PFSK-1 (cell line): ENCODE results near the gene AP1G2.

Experiments used
- FOXP2 ChIP-seq: optimal IDR thresholded peaks from 2 replicates; pipeline ENCODE3; 2011; ENCODE audit warnings: borderline replicate concordance, control low read depth, inconsistent platforms; ENCODE audit not compliant: insufficient read depth; ENCODE audit errors: extremely low read length, extremely low read depth
- POLR2AphosphoS5 ChIP-seq: IDR thresholded peaks from 2 replicates; pipeline ENCODE4 v1.6.1; 2012; ENCODE audit warnings: low read depth, mild to moderate bottlenecking, control low read depth, low read length, moderate library complexity
- TAF1 ChIP-seq: IDR thresholded peaks from 2 replicates; pipeline ENCODE4 v1.6.1; 2012; ENCODE audit warnings: low read length, control low read depth, borderline replicate concordance; ENCODE audit not compliant: insufficient read depth
- TF ChIP-seq, protein P1 (sequence below), 2 experiments: IDR thresholded peaks; 2 replicates each; pipeline versions ENCODE4 v1.6.1 to v1.8.0; 2011 to 2012; ENCODE audit warnings: low read depth in 2 of 2, low read length in 2 of 2, control low read depth in 1 of 2, inconsistent platforms in 1 of 2, mild to moderate bottlenecking in 1 of 2, moderate library complexity in 1 of 2; ENCODE audit not compliant: insufficient read depth in 1 of 2

DNA sequence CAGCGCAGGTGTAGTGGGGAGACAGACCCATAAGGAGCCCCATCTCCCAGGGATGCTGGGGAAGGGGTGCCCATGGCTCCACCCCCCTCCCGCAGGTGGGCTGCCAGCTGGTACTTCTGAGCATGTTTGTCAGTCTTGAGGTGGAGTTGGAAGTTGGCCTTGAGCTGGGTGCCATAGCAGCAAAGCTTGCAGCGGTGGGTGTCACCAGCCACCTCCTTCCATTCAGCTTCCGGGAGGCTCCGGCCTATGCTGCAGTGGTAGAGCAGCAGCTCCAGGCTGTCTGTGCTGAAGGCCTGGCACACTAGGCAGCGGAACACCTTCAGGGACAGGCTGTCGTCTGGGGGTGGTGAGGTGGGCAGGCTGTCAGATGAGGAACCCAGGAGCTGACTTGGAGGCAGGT, 34.9 kb downstream of the AP1G2 start:
- TF ChIP-seq POLR2AphosphoS5 (no peak), TAF1 (no peak), FOXP2 (no peak)
- TF ChIP-seq, protein P1, sequence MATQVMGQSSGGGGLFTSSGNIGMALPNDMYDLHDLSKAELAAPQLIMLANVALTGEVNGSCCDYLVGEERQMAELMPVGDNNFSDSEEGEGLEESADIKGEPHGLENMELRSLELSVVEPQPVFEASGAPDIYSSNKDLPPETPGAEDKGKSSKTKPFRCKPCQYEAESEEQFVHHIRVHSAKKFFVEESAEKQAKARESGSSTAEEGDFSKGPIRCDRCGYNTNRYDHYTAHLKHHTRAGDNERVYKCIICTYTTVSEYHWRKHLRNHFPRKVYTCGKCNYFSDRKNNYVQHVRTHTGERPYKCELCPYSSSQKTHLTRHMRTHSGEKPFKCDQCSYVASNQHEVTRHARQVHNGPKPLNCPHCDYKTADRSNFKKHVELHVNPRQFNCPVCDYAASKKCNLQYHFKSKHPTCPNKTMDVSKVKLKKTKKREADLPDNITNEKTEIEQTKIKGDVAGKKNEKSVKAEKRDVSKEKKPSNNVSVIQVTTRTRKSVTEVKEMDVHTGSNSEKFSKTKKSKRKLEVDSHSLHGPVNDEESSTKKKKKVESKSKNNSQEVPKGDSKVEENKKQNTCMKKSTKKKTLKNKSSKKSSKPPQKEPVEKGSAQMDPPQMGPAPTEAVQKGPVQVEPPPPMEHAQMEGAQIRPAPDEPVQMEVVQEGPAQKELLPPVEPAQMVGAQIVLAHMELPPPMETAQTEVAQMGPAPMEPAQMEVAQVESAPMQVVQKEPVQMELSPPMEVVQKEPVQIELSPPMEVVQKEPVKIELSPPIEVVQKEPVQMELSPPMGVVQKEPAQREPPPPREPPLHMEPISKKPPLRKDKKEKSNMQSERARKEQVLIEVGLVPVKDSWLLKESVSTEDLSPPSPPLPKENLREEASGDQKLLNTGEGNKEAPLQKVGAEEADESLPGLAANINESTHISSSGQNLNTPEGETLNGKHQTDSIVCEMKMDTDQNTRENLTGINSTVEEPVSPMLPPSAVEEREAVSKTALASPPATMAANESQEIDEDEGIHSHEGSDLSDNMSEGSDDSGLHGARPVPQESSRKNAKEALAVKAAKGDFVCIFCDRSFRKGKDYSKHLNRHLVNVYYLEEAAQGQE (IDR thresholded peaks at IDR 0.05; ENCODE audit: insufficient read depth in 1 of 2, low read depth in 2 of 2, low read length in 2 of 2): no peak
